Liver (tissue), 9 donors: ENCODE data around the gene PCP4L1. TPM values are rescaled to one million over a fixed set of nuclear protein-coding genes. Genes with fewer than 3 reads are reported as not detected.
"Not testable (repeated sequence)": the region's sequence is repeated elsewhere in the genome, so short reads cannot be mapped to it uniquely, and the experiment has no call there.

ENCODE experiments used
- DNase-seq: peaks from one replicate; pipeline ENCODE4 v3.0.0-alpha.2; 2017; ENCODE audit warnings: low spot score
- H3K27ac ChIP-seq, 2 donors: one replicate each; pipeline ENCODE4 v1.7.0; 2013; ENCODE audit warnings: inconsistent platforms in 2 of 2, low read length in 2 of 2, control low read depth in 1 of 2, low read depth in 1 of 2, mild to moderate bottlenecking in 1 of 2
- H3K27me3 ChIP-seq, 4 donors: one replicate each; pipeline versions ENCODE4 v1.6.1 to v1.7.0; 2013; ENCODE audit warnings: low read length in 3 of 4, inconsistent platforms in 1 of 4, mild to moderate bottlenecking in 1 of 4, moderate library complexity in 1 of 4; ENCODE audit not compliant: control insufficient read depth in 4 of 4, insufficient read depth in 4 of 4
- H3K36me3 ChIP-seq, 4 donors: one replicate each; pipeline versions ENCODE4 v1.6.1 to v1.7.0; 2013; ENCODE audit warnings: low read length in 3 of 4, mild to moderate bottlenecking in 3 of 4, low read depth in 1 of 4, moderate library complexity in 1 of 4; ENCODE audit not compliant: control insufficient read depth in 4 of 4, insufficient read depth in 3 of 4
- H3K4me1 ChIP-seq, 4 donors: one replicate each; pipeline versions ENCODE4 v1.6.1 to v1.7.0; 2013; ENCODE audit warnings: low read length in 3 of 4, mild to moderate bottlenecking in 3 of 4, moderate library complexity in 1 of 4; ENCODE audit not compliant: control insufficient read depth in 4 of 4, insufficient read depth in 4 of 4
- H3K4me3 ChIP-seq, 3 donors: one replicate each; pipeline versions ENCODE4 v1.6.1 to v1.7.0; 2013; ENCODE audit warnings: low read length in 3 of 3, control low read depth in 1 of 3, low read depth in 1 of 3, mild to moderate bottlenecking in 1 of 3
- H3K9ac ChIP-seq, 2 donors: one replicate each; pipeline ENCODE4 v1.7.0; 2013; ENCODE audit warnings: low read length in 2 of 2, mild to moderate bottlenecking in 2 of 2, moderate library complexity in 2 of 2, control low read depth in 1 of 2, low read depth in 1 of 2
- H3K9me3 ChIP-seq, 4 donors: one replicate each; pipeline versions ENCODE4 v1.6.1 to v1.7.0; 2013; ENCODE audit warnings: low read length in 3 of 4; ENCODE audit not compliant: control insufficient read depth in 4 of 4
- CTCF ChIP-seq: fragments of 150-350 bp; IDR thresholded peaks from 2 replicates; pipeline ENCODE4 v1.5.1; 2017; ENCODE audit warnings: improper control_type of control experiment, low read depth, low read length; ENCODE audit not compliant: missing input control
- EGR1 ChIP-seq, 2 donors: IDR thresholded peaks; 2 replicates each; pipeline ENCODE4 v1.6.1; 2016 to 2018; ENCODE audit warnings: antibody characterized with exemption in 2 of 2, low read depth in 2 of 2
- FOXA1 ChIP-seq: IDR thresholded peaks from 2 replicates; pipeline ENCODE4 v1.6.1; 2016; ENCODE audit warnings: antibody characterized with exemption
- FOXA2 ChIP-seq: IDR thresholded peaks from 2 replicates; pipeline ENCODE4 v1.6.1; 2016; ENCODE audit warnings: antibody characterized with exemption
- GABPA ChIP-seq, 2 donors: IDR thresholded peaks in 1 of 2; conservative IDR thresholded peaks in 1 of 2; 2 replicates each; pipeline ENCODE4 v1.6.1; 2016; ENCODE audit warnings: antibody characterized with exemption in 2 of 2, mild to moderate bottlenecking in 1 of 2, moderate library complexity in 1 of 2
- HNF4A ChIP-seq, 2 donors: conservative IDR thresholded peaks; 2 replicates each; pipeline ENCODE4 v1.6.1; 2016; ENCODE audit warnings: antibody characterized with exemption in 2 of 2, mild to moderate bottlenecking in 2 of 2
- HNF4G ChIP-seq: IDR thresholded peaks from 2 replicates; pipeline ENCODE4 v1.6.1; 2016; ENCODE audit warnings: antibody characterized with exemption
- JUND ChIP-seq, 2 donors: IDR thresholded peaks; 2 replicates each; pipeline ENCODE4 v1.6.1; 2016; ENCODE audit warnings: antibody characterized with exemption in 2 of 2
- NR2F2 ChIP-seq: IDR thresholded peaks from 2 replicates; pipeline ENCODE4 v1.6.1; 2016; ENCODE audit warnings: antibody characterized with exemption
- RAD21 ChIP-seq, 2 donors: IDR thresholded peaks; 2 replicates each; pipeline ENCODE4 v1.6.1; 2016; ENCODE audit warnings: antibody characterized with exemption in 2 of 2, mild to moderate bottlenecking in 2 of 2
- REST ChIP-seq: IDR thresholded peaks from 2 replicates; pipeline ENCODE4 v1.6.1; 2016; ENCODE audit warnings: antibody characterized with exemption, mild to moderate bottlenecking
- RXRA ChIP-seq, 2 donors: IDR thresholded peaks; 2 replicates each; pipeline ENCODE4 v1.6.1; 2017 to 2018; ENCODE audit warnings: antibody characterized with exemption in 2 of 2, mild to moderate bottlenecking in 1 of 2
- SP1 ChIP-seq: IDR thresholded peaks from 2 replicates; pipeline ENCODE4 v1.6.1; 2018; ENCODE audit warnings: antibody characterized with exemption, mild to moderate bottlenecking
- TAF1 ChIP-seq: conservative IDR thresholded peaks from 2 replicates; pipeline ENCODE4 v1.6.1; 2016; ENCODE audit warnings: antibody characterized with exemption, mild to moderate bottlenecking
- YY1 ChIP-seq: IDR thresholded peaks from 2 replicates; pipeline ENCODE4 v1.6.1; 2016; ENCODE audit warnings: antibody characterized with exemption, mild to moderate bottlenecking
- WGBS: extraction: QIAGEN DNeasy Blood & Tissue Kit; methylation state at CpG from one replicate; pipeline ENCODE4 v1.1.7; 2013; 5-methylcytosine and 5-hydroxymethylcytosine counted together
- polyA plus RNA-seq, 2 donors: library from polyadenylated mRNA; stranded (reverse) in 1 of 2; unstranded in 1 of 2; fragments of 200-250 nt in 1 of 2; fragments of >200 nt in 1 of 2; fragmentation: Nextera tagmentation in 1 of 2; extraction: Ambion mirVana in 1 of 2; gene quantifications; one replicate each; pipeline versions ENCODE4 v1.2.1 to v1.2.3, GENCODE V29; 2013 to 2015
- total RNA-seq, 2 donors: library from RNA; depleted of rRNA; stranded (reverse); fragments of >200 nt; gene quantifications; one replicate each; pipeline ENCODE4 v1.2.3, GENCODE V29; 2014
- TF ChIP-seq, protein P1 (sequence below): IDR thresholded peaks from 2 replicates; pipeline ENCODE4 v1.6.1; 2016; ENCODE audit warnings: antibody characterized with exemption
- TF ChIP-seq, protein P2 (sequence below): IDR thresholded peaks from 2 replicates; pipeline ENCODE4 v1.6.1; 2016; ENCODE audit warnings: antibody characterized with exemption
- TF ChIP-seq, protein P3 (sequence below): IDR thresholded peaks from 2 replicates; pipeline ENCODE4 v1.6.1; 2016; ENCODE audit warnings: antibody characterized with exemption
- donor health status: healthy.
- donor health status: healthy.
- donor health status: healthy.
- donor health status: healthy.
- donor health status: healthy.

The PCP4L1 gene
- total and polyA plus RNA-seq, 4 donors: 1.1 to 8.7 (median 5.0) TPM

GRCh38 chr1:161223805-161224694, 34.5 kb upstream of the PCP4L1 start:
- 32% methylated on average over 7 of the region's 7 CpGs for WGBS
- DNase-seq: peak; percentile 71
- peaks cover 0 to 53% (median 30%) of the 10 kb centered on the region in 4 donors for H3K4me1 ChIP-seq
- H3K27ac ChIP-seq: peak overlapping the region; percentile 93 to 100
- no peaks in the 10 kb centered on the region for H3K27me3 ChIP-seq
- H3K9me3 ChIP-seq: no peaks in the 10 kb centered on the region
- TF ChIP-seq REST (peak; percentile 77), EGR1 (IDR thresholded peaks at IDR 0.05; ENCODE audit: low read depth in 2 of 2) (peak in 1 of 2 donors; percentile 57), FOXA1 (peak; percentile 59), RAD21 (IDR thresholded peaks at IDR 0.05) (peak; percentile 39 to 51), NR2F2 (peak; percentile 60), SP1 (peak; percentile 99), CTCF (no peak), FOXA2 (peak; percentile 69), HNF4A (conservative IDR thresholded peaks at IDR 0.05) (peak; percentile 80 to 92), YY1 (peak; percentile 85), JUND (IDR thresholded peaks at IDR 0.05) (peak; percentile 81 to 94), TAF1 (no peak), HNF4G (peak; percentile 33), RXRA (IDR thresholded peaks at IDR 0.05) (peak; percentile 97 to 99), GABPA (IDR thresholded peaks at IDR 0.05 in 1 of 2, conservative IDR thresholded peaks at IDR 0.05 in 1 of 2) (peak in 1 of 2 donors; percentile 78)
- TF ChIP-seq, protein P1, sequence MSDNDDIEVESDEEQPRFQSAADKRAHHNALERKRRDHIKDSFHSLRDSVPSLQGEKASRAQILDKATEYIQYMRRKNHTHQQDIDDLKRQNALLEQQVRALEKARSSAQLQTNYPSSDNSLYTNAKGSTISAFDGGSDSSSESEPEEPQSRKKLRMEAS: peak; percentile 70
- TF ChIP-seq, protein P2, sequence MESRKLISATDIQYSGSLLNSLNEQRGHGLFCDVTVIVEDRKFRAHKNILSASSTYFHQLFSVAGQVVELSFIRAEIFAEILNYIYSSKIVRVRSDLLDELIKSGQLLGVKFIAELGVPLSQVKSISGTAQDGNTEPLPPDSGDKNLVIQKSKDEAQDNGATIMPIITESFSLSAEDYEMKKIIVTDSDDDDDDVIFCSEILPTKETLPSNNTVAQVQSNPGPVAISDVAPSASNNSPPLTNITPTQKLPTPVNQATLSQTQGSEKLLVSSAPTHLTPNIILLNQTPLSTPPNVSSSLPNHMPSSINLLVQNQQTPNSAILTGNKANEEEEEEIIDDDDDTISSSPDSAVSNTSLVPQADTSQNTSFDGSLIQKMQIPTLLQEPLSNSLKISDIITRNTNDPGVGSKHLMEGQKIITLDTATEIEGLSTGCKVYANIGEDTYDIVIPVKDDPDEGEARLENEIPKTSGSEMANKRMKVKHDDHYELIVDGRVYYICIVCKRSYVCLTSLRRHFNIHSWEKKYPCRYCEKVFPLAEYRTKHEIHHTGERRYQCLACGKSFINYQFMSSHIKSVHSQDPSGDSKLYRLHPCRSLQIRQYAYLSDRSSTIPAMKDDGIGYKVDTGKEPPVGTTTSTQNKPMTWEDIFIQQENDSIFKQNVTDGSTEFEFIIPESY: peak; percentile 73
- TF ChIP-seq, protein P3, sequence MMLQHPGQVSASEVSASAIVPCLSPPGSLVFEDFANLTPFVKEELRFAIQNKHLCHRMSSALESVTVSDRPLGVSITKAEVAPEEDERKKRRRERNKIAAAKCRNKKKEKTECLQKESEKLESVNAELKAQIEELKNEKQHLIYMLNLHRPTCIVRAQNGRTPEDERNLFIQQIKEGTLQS: peak; percentile 97
- peak overlapping the region in 2 of 3 donors; percentile 44 to 68 for H3K4me3 ChIP-seq
- peak overlapping the region in 1 of 2 donors; percentile 47 for H3K9ac ChIP-seq
- H3K36me3 ChIP-seq: peaks cover 0 to 6% (median under 1%) of the 10 kb centered on the region in 4 donors

GRCh38 chr1:161224695-161225087, 33.9 kb upstream of the PCP4L1 start:
- Histone ChIP-seq H3K27ac (peak overlapping the region; percentile 75), H3K4me3 (peak overlapping the region in 2 of 3 donors; percentile 26 to 32), H3K4me1 (peaks cover 0 to 49% (median 29%) of the 10 kb centered on the region in 4 donors)
- H3K36me3 ChIP-seq, H3K9ac ChIP-seq, DNase-seq, H3K27me3 ChIP-seq, H3K9me3 ChIP-seq: not testable (repeated sequence)
- WGBS: 33% methylated on average over 13 of the region's 13 CpGs
